H9 (cell line): ENCODE results near the gene FAM193B. TPM values are rescaled to one million over a fixed set of nuclear protein-coding genes. Genes with fewer than 3 reads are reported as not detected.

Source experiments
- DNase-seq: peaks from one replicate; pipeline ENCODE4 v3.0.0-alpha.2; 2017
- H2AFZ ChIP-seq: one replicate; pipeline ENCODE4 v1.6.1; 2013; ENCODE audit warnings: mild to moderate bottlenecking, low read length, control low read depth, moderate library complexity
- H2AK5ac ChIP-seq: 2 replicates; pipeline ENCODE4 v1.6.1; 2013; ENCODE audit warnings: low read length, control low read depth, mixed read lengths; ENCODE audit not compliant: insufficient read length
- H2BK120ac ChIP-seq: one replicate; pipeline ENCODE4 v1.6.1; 2013; ENCODE audit warnings: low read depth, mild to moderate bottlenecking, low read length, control low read depth, inconsistent platforms; ENCODE audit not compliant: poor library complexity, severe bottlenecking
- H2BK12ac ChIP-seq: 2 replicates; pipeline ENCODE4 v1.6.1; 2013; ENCODE audit warnings: low read length, control low read depth, mixed read lengths, low read depth; ENCODE audit not compliant: insufficient read length
- H2BK15ac ChIP-seq: 2 replicates; pipeline ENCODE4 v1.6.1; 2013; ENCODE audit warnings: low read depth, low read length, control low read depth
- H2BK20ac ChIP-seq: one replicate; pipeline ENCODE4 v1.6.1; 2013; ENCODE audit warnings: low read depth, mild to moderate bottlenecking, low read length, control low read depth, inconsistent platforms; ENCODE audit not compliant: poor library complexity, severe bottlenecking
- H2BK5ac ChIP-seq: 2 replicates; pipeline ENCODE4 v1.6.1; 2013; ENCODE audit warnings: low read length, control low read depth, mixed read lengths; ENCODE audit not compliant: insufficient read length
- H3K14ac ChIP-seq: 2 replicates; pipeline ENCODE4 v1.6.1; 2013; ENCODE audit warnings: low read length, control low read depth; ENCODE audit not compliant: insufficient read depth
- H3K18ac ChIP-seq: 2 replicates; pipeline ENCODE4 v1.6.1; 2013; ENCODE audit warnings: low read depth, mild to moderate bottlenecking, mixed read lengths, low read length, control low read depth; ENCODE audit not compliant: insufficient read length
- H3K23ac ChIP-seq: 2 replicates; pipeline ENCODE4 v1.6.1; 2013; ENCODE audit warnings: low read length, control low read depth, mixed read lengths, low read depth; ENCODE audit not compliant: insufficient read length
- H3K23me2 ChIP-seq: 2 replicates; pipeline ENCODE4 v1.6.1; 2013; ENCODE audit warnings: low read depth, mild to moderate bottlenecking, mixed read lengths, low read length, control low read depth; ENCODE audit not compliant: insufficient read length, poor library complexity, severe bottlenecking
- H3K27ac ChIP-seq: 2 replicates; pipeline ENCODE4 v1.5.1; 2013; ENCODE audit warnings: low read length, control low read depth, mixed read lengths, low read depth; ENCODE audit not compliant: insufficient read length
- H3K27me3 ChIP-seq: 2 replicates; pipeline ENCODE4 v1.6.1; 2013; ENCODE audit warnings: low read length, control low read depth, inconsistent platforms; ENCODE audit not compliant: insufficient read depth
- H3K4ac ChIP-seq: 2 replicates; pipeline ENCODE4 v1.6.1; 2013; ENCODE audit warnings: low read depth, mild to moderate bottlenecking, control low read depth, inconsistent platforms, low read length, moderate library complexity
- H3K4me1 ChIP-seq: 2 replicates; pipeline ENCODE4 v1.6.1; 2013; ENCODE audit warnings: low read length, control low read depth, inconsistent platforms; ENCODE audit not compliant: insufficient read depth
- H3K4me2 ChIP-seq: 2 replicates; pipeline ENCODE4 v1.6.1; 2013; ENCODE audit warnings: low read length, control low read depth, mixed read lengths; ENCODE audit not compliant: insufficient read length, insufficient read depth
- H3K56ac ChIP-seq: 2 replicates; pipeline ENCODE4 v1.6.1; 2013; ENCODE audit warnings: low read depth, mild to moderate bottlenecking, mixed read lengths, low read length, control low read depth; ENCODE audit not compliant: insufficient read length
- H3K79me1 ChIP-seq: 2 replicates; pipeline ENCODE4 v1.6.1; 2013; ENCODE audit warnings: low read depth, mild to moderate bottlenecking, moderate library complexity, low read length, control low read depth, inconsistent platforms; ENCODE audit not compliant: insufficient read depth, poor library complexity, severe bottlenecking
- H3K79me2 ChIP-seq: 2 replicates; pipeline ENCODE4 v1.6.1; 2013; ENCODE audit warnings: low read length, control low read depth, inconsistent platforms; ENCODE audit not compliant: insufficient read depth
- H3K9ac ChIP-seq: 2 replicates; pipeline ENCODE4 v1.6.1; 2013; ENCODE audit warnings: low read length, control low read depth, mixed read lengths; ENCODE audit not compliant: insufficient read length; ENCODE audit errors: extremely low read depth
- H3K9me3 ChIP-seq: one replicate; pipeline ENCODE4 v1.6.1; 2013; ENCODE audit warnings: low read depth, low read length, inconsistent platforms; ENCODE audit not compliant: control insufficient read depth
- H3T11ph ChIP-seq: one replicate; pipeline ENCODE4 v1.6.1; 2013; ENCODE audit warnings: mild to moderate bottlenecking, low read length, control low read depth, inconsistent platforms
- H4K20me1 ChIP-seq: one replicate; pipeline ENCODE4 v1.6.1; 2013; ENCODE audit not compliant: control insufficient read depth, insufficient read length, insufficient read depth
- H4K5ac ChIP-seq: 2 replicates; pipeline ENCODE4 v1.6.1; 2013; ENCODE audit warnings: low read depth, mild to moderate bottlenecking, mixed read lengths, low read length, control low read depth; ENCODE audit not compliant: insufficient read length
- H4K8ac ChIP-seq: replicated peaks from 2 replicates; pipeline ENCODE4 v1.6.1; 2013; ENCODE audit warnings: low read length, control low read depth, mixed read lengths, low read depth; ENCODE audit not compliant: insufficient read length
- H4K91ac ChIP-seq: 2 replicates; pipeline ENCODE4 v1.6.1; 2013; ENCODE audit warnings: low read depth, mild to moderate bottlenecking, moderate library complexity, mixed read lengths, low read length, control low read depth; ENCODE audit not compliant: insufficient read length
- H3K27ac Mint-ChIP-seq, 3 experiments: 2 replicates in 2 of 3; 3 replicates in 1 of 3; pipeline ENCODE4 v1.8.0; 2020 to 2021; ENCODE audit warnings: mixed read lengths in 3 of 3, mild to moderate bottlenecking in 1 of 3, moderate library complexity in 1 of 3
- H3K27me3 Mint-ChIP-seq: 2 replicates; pipeline ENCODE4 v1.8.0; 2021; ENCODE audit warnings: low read depth, mild to moderate bottlenecking, moderate library complexity, mixed read lengths
- H3K36me3 Mint-ChIP-seq, 3 experiments: 2 replicates in 2 of 3; 3 replicates in 1 of 3; pipeline ENCODE4 v1.8.0; 2020 to 2021; ENCODE audit warnings: low read depth in 3 of 3, mixed read lengths in 3 of 3; ENCODE audit not compliant: insufficient read depth in 1 of 3
- H3K4me1 Mint-ChIP-seq, 2 experiments: 2 replicates each; pipeline ENCODE4 v1.8.0; 2020; ENCODE audit warnings: mixed read lengths in 2 of 2
- H3K4me3 Mint-ChIP-seq, 2 experiments: 2 replicates in 1 of 2; 3 replicates in 1 of 2; pipeline ENCODE4 v1.8.0; 2020 to 2021; ENCODE audit warnings: mild to moderate bottlenecking in 2 of 2, mixed read lengths in 2 of 2, moderate library complexity in 1 of 2
- H3K9me3 Mint-ChIP-seq, 2 experiments: 2 replicates in 1 of 2; 3 replicates in 1 of 2; pipeline ENCODE4 v1.8.0; 2020; ENCODE audit warnings: mild to moderate bottlenecking in 2 of 2, mixed read lengths in 2 of 2, moderate library complexity in 1 of 2
- CTCF ChIP-seq: fragments of 200-600 bp; sonication (generic); conservative IDR thresholded peaks from 3 replicates; pipeline ENCODE4 v1.8.0; 2021; ENCODE audit warnings: antibody characterized with exemption, mild to moderate bottlenecking
- WGBS: extraction: QIAGEN DNeasy Blood & Tissue Kit; methylation state at CpG from one replicate; pipeline ENCODE4 v1.1.7; 2013; ENCODE audit warnings: missing lambda C conversion rate, low lambda C conversion rate, mixed read lengths; ENCODE audit not compliant: insufficient read length; ENCODE audit errors: extremely low coverage; 5-methylcytosine and 5-hydroxymethylcytosine counted together
- total RNA-seq: library from RNA; stranded (reverse); gene quantifications from 2 replicates; pipeline ENCODE4 v1.2.1, GENCODE V29; 2021

The FAM193B gene
- total RNA-seq, 1 experiment from 2014 or later: 71.5 TPM

DNA sequence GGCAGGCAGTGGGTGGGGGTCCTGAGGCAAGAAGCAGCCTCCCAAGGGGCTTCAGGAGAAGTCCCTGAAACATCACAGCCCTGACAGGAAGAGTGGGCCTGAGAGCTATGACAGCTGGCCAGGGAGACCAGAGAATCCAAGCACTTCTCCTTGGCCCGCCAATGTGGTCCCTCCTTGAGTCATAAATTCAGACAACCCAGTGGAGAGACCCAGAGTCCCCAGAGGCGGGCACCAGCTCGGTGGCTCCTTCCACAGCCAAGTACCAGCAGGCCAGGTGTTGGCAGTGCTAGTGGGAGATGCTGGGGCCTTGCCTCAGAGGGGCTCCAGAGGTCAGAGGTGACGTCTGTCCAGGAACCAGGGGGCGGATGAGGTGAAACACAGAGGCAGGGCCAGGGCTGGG is 43.2 kb downstream of the FAM193B start:
- no peaks in the 10 kb centered on the region for H4K20me1 ChIP-seq
- H3K56ac ChIP-seq: no peak overlapping the region
- DNase-seq: no peak
- H3K9ac ChIP-seq: no peak overlapping the region
- H4K5ac ChIP-seq: no peak overlapping the region
- H2BK15ac ChIP-seq: no peak overlapping the region
- H3K27me3 Mint-ChIP-seq: no peaks in the 10 kb centered on the region; the same call in 1 of the 2 replicates
- H3K27ac Mint-ChIP-seq: no peak overlapping the region
- no peak overlapping the region for H3K14ac ChIP-seq
- H3K4ac ChIP-seq: no peak overlapping the region
- H3K18ac ChIP-seq: no peak overlapping the region
- H3K9me3 Mint-ChIP-seq: no peaks in the 10 kb centered on the region
- H3K4me3 Mint-ChIP-seq: no peak overlapping the region
- H2BK5ac ChIP-seq: no peak overlapping the region
- no peak overlapping the region for H2BK12ac ChIP-seq
- H2BK20ac ChIP-seq: no peak overlapping the region
- H4K91ac ChIP-seq: no peak overlapping the region
- H2AFZ ChIP-seq: no peak overlapping the region
- WGBS: no CpG with 5 or more reads among the region's 5 CpGs
- no peak overlapping the region for H3T11ph ChIP-seq
- no peaks in the 10 kb centered on the region for H3K9me3 ChIP-seq
- H3K79me1 ChIP-seq: peaks cover 6% of the 10 kb centered on the region
- no peak for TF ChIP-seq CTCF
- H3K79me2 ChIP-seq: peaks cover 5% of the 10 kb centered on the region; the same call in 1 of the 2 replicates
- H3K4me1 Mint-ChIP-seq: peaks cover 26 to 32% of the 10 kb centered on the region in 2 experiments
- no peak overlapping the region for H2BK120ac ChIP-seq
- H3K36me3 Mint-ChIP-seq: peaks cover 48 to 77% (median 68%) of the 10 kb centered on the region in 3 experiments
- H4K8ac ChIP-seq: no peak overlapping the region
- H3K23ac ChIP-seq: no peak overlapping the region
- H2AK5ac ChIP-seq: no peak overlapping the region
- peaks cover 2% of the 10 kb centered on the region for H3K23me2 ChIP-seq
- H3K4me1 ChIP-seq: no peaks in the 10 kb centered on the region; the same call in 1 of the 2 replicates
- H3K4me2 ChIP-seq: no peak overlapping the region
- H3K27me3 ChIP-seq: no peaks in the 10 kb centered on the region
- no peak overlapping the region for H3K27ac ChIP-seq
